Nephron progenitor cell (in vitro differentiated cells): ENCODE data around the gene EVC.

ENCODE experiments used
- DNase-seq: peaks from one replicate; pipeline ENCODE4 v3.0.0; 2021
- H3K27ac Mint-ChIP-seq: 2 replicates; pipeline ENCODE4 v1.8.0; 2021; ENCODE audit warnings: mild to moderate bottlenecking, moderate library complexity, mixed read lengths
- H3K27me3 Mint-ChIP-seq: 2 replicates; pipeline ENCODE4 v1.8.0; 2021; ENCODE audit warnings: mild to moderate bottlenecking, low read depth, mixed read lengths; ENCODE audit not compliant: poor library complexity
- H3K36me3 Mint-ChIP-seq: 2 replicates; pipeline ENCODE4 v1.8.0; 2021; ENCODE audit warnings: low read depth, mixed read lengths
- H3K4me1 Mint-ChIP-seq: 2 replicates; pipeline ENCODE4 v1.8.0; 2021; ENCODE audit warnings: mixed read lengths
- H3K4me3 Mint-ChIP-seq: 2 replicates; pipeline ENCODE4 v1.8.0; 2021; ENCODE audit warnings: mild to moderate bottlenecking, moderate library complexity, mixed read lengths
- H3K9me3 Mint-ChIP-seq: 2 replicates; pipeline ENCODE4 v1.8.0; 2021; ENCODE audit warnings: mild to moderate bottlenecking, moderate library complexity, mixed read lengths
- CTCF ChIP-seq: fragments of 200-600 bp; sonication (generic); IDR thresholded peaks from 2 replicates; pipeline ENCODE4 v1.5.0; 2021; ENCODE audit warnings: antibody characterized with exemption

The EVC gene

GRCh38 chr4:5790546-5790857, 79.5 kb downstream of the EVC start:
- peaks cover 53% of the 10 kb centered on the region for H3K36me3 Mint-ChIP-seq
- peaks cover 19% of the 10 kb centered on the region for H3K9me3 Mint-ChIP-seq
- H3K4me3 Mint-ChIP-seq = no peak overlapping the region
- no peak for DNase-seq
- H3K27ac Mint-ChIP-seq = no peak overlapping the region
- TF ChIP-seq CTCF = no peak
- H3K4me1 Mint-ChIP-seq = no peaks in the 10 kb centered on the region
- no peaks in the 10 kb centered on the region for H3K27me3 Mint-ChIP-seq

GRCh38 chr4:5791654-5792053, 80.7 kb downstream of the EVC start:
- no peak for TF ChIP-seq CTCF
- Mint-ChIP-seq H3K4me1 (no peaks in the 10 kb centered on the region), H3K27ac (no peak overlapping the region), H3K36me3 (peaks cover 55% of the 10 kb centered on the region), H3K4me3 (no peak overlapping the region), H3K9me3 (peaks cover 19% of the 10 kb centered on the region), H3K27me3 (no peaks in the 10 kb centered on the region)
- DNase-seq = no peak

- Mint-ChIP-seq H3K27me3 (no peaks in the 10 kb centered on the region), H3K4me3 (no peak overlapping the region), H3K9me3 (peaks cover 2% of the 10 kb centered on the region), H3K4me1 (no peaks in the 10 kb centered on the region), H3K36me3 (peaks cover 36% of the 10 kb centered on the region), H3K27ac (no peak overlapping the region)
- DNase-seq = no peak
- no peak for TF ChIP-seq CTCF
These were observed 82.5 kb downstream of the EVC start for GRCh38 chr4:5793514-5793913.

- no peaks in the 10 kb centered on the region for H3K4me1 Mint-ChIP-seq
- H3K36me3 Mint-ChIP-seq = peaks cover 31% of the 10 kb centered on the region
- no peaks in the 10 kb centered on the region for H3K27me3 Mint-ChIP-seq
- no peak for DNase-seq
- H3K27ac Mint-ChIP-seq = no peak overlapping the region
- H3K4me3 Mint-ChIP-seq = no peak overlapping the region
- H3K9me3 Mint-ChIP-seq = no peaks in the 10 kb centered on the region
- TF ChIP-seq CTCF = no peak
These were observed 84.6 kb downstream of the EVC start for GRCh38 chr4:5795580-5795979.

GRCh38 chr4:5796976-5797375, 86.0 kb downstream of the EVC start:
- Mint-ChIP-seq H3K36me3 (peaks cover 36% of the 10 kb centered on the region), H3K4me3 (no peak overlapping the region), H3K27me3 (no peaks in the 10 kb centered on the region), H3K27ac (no peak overlapping the region), H3K4me1 (no peaks in the 10 kb centered on the region), H3K9me3 (peaks cover 3% of the 10 kb centered on the region)
- no peak for TF ChIP-seq CTCF
- DNase-seq = no peak

GRCh38 chr4:5797866-5798265, 86.9 kb downstream of the EVC start:
- H3K9me3 Mint-ChIP-seq = peaks cover 3% of the 10 kb centered on the region
- H3K4me3 Mint-ChIP-seq = no peak overlapping the region
- H3K27ac Mint-ChIP-seq = no peak overlapping the region
- TF ChIP-seq CTCF = no peak
- DNase-seq = no peak
- H3K36me3 Mint-ChIP-seq = peaks cover 43% of the 10 kb centered on the region
- no peaks in the 10 kb centered on the region for H3K27me3 Mint-ChIP-seq
- H3K4me1 Mint-ChIP-seq = no peaks in the 10 kb centered on the region
